ENCODE results near the gene POSTN.

POSTN gene

DNA sequence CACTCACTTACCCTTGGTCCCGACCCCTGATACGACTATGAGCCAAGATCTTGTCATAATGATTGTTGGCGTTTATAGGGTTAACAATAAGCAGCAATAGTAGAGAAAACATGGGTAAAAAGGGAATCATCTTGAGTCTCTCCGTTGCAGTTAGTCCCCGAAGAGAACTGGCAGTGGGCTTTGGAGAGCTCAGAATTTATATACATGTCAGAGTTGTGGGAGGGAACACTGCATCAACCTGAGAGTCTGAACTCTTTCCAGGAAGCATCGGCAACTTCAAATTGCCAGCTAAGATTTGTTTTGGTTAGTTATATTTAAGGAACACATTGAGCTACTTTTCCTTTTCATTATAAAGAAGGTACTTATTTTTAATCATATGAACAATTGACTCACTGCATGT lies at the start of gene POSTN:
TSS of gene POSTN (minus strand) at position 172 of the 400 bp plus-strand sequence. CDS start at position 130, 42 bp downstream.
- no peak for DNase-seq (ENCODE audit: low spot score)

DNA sequence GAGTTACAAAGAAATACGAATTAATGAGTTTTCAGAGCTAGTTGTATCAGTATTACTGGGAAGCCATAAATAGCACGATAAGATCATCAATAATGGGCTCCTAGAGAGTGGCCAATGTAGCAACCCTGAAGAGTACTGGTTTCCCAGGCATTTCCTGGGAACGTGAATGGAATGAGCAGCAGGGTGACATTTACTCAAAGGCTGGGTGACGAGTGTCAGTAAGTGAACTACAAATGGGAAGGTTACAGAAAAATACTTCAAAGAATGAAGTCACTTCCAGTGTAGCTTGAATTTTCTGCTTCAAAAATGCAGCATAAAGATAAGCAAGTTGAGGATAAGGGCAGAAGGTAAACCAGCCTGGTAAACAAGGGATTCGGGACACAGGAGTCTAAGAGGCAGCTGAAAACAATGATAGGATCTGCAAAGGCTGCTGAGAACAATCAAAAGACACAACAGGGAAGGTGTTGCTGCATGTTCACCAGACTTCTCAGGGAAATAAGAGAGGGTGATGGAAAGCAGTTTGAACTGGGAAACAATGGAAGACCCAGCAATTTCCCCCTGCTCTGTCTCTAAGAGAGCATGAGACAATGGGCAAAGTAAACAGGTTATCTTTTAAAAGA lies 48.6 kb upstream of the POSTN start:
- DNase-seq (ENCODE audit: low spot score), result no peak

- no peak for DNase-seq (ENCODE audit: low spot score)
Observed at GRCh38 chr13:37646531-37646930, 48.0 kb upstream of the POSTN start.

GRCh38 chr13:37645181-37645740 lies 46.7 kb upstream of the POSTN start:
- DNase-seq (ENCODE audit: low spot score), result no peak

DNA sequence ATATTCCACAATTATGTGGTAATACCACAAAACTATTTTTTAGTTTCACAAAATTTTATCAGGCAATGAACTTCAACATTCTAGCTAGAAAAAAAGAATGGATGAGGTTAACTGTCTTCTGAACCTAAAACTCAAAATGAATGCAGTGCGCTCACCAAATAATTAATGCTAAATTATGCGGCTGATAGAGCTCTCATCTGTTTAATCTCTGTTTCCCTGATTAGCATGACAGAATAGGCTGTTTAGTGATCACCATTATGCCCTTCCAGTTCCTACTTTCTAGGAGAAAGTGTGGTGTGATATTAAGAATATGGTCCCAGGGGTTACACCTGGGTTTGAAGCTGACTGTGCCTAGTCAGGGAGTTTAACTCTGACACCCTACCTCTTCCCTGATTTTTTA lies 42.8 kb upstream of the POSTN start:
- DNase-seq (ENCODE audit: low spot score), result no peak

- no peak for DNase-seq (ENCODE audit: low spot score)
Observed at GRCh38 chr13:37640499-37640898, 41.9 kb upstream of the POSTN start.

DNA sequence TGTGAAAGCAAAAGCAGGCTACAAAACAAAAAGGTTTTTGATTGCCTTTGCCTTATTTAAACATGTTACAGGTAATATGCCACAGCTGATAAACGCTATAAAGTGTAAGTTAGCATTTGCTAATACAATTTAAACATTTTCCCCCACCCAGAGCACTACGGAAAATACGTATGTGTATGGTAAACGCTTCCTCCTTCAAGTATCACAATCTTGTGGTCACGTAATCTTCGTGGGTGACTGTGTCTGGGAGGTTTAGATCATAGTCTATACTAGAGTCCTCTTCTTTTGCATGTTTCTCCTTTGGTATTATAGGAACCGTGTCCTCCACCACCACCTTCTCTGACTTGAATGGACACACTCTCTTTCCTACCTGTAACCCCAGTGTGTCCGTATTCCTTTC lies 38.1 kb upstream of the POSTN start:
- DNase-seq (ENCODE audit: low spot score), result no peak

DNA sequence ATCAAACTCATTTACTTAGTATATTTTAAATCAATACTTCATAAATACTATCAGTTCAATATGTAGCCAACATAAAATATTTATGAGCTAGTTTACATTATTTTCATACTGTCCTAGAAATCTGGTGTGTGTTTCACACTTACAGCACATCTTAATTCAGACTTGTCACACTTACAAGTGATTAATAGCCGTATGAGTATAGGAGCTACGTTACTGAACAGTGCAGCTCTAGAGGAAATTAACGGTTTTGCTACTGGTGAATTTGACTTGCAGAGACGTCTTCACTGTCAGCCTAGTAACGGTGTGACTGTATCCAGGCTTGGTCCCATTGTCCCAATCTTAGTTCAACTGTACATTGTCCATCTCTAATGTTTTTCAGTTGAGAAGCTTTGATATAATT lies 33.7 kb upstream of the POSTN start:
- no peak for DNase-seq (ENCODE audit: low spot score)

DNA sequence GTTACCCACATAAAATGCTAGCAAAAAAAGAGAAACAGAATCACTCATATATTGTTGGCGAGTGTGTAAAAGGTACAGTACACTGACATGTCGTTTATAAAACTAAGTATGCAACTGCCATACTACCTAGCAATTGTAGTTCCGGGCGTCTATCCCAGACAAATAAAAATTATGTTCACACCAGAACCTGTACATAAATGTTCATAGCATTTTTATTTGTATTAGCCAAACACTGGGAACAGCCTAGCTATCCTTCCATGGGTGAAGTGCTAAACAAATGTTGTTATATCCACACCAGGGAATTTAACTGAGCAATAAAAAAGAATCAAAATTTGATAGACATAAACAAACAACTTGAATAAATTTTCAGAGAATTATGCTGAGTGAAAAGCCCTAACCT lies 28.9 kb upstream of the POSTN start:
- DNase-seq (ENCODE audit: low spot score), result no peak

DNA sequence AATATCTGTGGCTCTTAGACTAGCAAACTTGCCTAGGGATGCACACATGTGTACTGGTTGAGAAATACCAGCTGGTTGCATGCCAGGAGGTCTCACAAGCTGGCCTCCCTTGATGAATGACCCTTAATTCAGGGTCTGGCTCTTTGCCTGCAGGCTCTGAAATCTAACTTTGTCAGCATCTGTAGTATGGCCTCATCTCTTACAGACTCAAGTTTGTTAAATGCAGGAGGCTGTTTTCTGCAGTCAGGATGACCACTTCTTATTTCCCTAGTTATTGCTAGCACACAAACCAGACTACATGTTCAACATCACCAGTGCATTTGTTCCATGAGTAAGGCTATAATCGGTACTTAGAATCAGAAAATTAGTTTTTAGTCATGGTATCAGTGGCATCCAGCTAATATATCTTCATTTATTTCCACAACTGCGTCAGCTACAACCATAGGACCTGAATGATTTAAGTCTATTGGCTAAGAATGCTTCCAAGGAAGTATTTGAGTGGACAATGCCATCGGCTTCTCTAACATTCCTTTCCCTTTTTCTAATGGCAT lies 23.3 kb upstream of the POSTN start:
- no peak for DNase-seq (ENCODE audit: low spot score)

DNA sequence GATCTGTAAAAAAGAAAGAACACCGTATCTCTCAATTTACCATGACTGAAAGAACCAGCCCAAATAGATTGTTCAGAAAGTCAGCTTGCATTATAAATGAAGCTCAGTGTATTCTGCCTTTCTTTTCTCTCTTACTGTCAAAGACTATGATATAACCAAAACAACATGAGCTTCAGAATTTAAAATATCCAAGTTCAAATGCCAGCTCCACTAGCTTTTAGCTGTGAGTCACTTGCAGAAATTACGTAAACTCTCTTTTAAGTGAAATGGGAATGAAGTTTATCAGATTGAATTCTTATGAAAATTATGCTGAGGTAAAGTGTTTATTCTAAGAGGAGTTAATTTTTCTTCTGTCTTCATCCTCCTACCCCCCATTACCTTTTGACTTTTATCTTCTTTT lies 20.0 kb upstream of the POSTN start:
- no peak for DNase-seq (ENCODE audit: low spot score)

- no peak for DNase-seq (ENCODE audit: low spot score)
Observed at GRCh38 chr13:37617173-37617572, 18.6 kb upstream of the POSTN start.

DNA sequence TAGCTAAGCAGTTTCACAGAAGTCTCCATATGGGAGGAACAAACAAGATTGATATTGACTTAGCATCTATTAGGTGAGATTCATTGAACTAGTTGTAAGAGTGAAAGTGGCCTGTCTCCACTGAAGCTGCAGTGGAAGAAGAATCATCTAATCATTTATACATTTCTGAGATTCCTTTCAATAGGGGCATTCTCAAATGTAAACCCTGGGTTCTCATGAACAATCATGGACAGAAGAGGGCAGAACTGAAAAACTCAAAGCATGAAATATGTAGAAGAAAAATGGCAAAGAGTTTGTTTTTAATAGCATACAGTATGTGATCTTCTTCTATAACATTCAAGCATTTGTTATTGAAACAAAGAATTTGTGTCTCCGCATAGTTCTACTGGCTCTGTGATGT lies 17.6 kb upstream of the POSTN start:
- no peak for DNase-seq (ENCODE audit: low spot score)

- no peak for DNase-seq (ENCODE audit: low spot score)
Observed at GRCh38 chr13:37615276-37615675, 16.7 kb upstream of the POSTN start.

DNA sequence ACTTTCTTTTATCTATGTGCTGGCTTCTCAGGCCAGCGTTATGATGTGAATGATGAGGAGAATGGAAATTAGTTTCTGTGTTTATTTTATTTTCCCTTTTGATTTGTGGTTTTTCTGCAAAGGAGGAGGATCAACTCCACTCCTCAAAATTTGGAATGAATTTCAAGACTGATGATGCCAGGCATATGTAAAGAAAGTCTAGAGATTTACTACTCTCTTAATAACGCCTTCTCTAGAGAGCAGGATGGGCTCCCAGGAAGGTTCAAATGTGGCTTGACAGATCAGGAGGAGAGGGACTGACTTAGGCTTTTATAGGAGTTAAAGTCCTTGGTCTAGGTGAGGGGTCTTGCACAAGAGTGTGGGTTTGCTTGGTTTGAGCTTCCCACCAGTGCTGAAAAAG lies 15.1 kb upstream of the POSTN start:
- no peak for DNase-seq (ENCODE audit: low spot score)

DNA sequence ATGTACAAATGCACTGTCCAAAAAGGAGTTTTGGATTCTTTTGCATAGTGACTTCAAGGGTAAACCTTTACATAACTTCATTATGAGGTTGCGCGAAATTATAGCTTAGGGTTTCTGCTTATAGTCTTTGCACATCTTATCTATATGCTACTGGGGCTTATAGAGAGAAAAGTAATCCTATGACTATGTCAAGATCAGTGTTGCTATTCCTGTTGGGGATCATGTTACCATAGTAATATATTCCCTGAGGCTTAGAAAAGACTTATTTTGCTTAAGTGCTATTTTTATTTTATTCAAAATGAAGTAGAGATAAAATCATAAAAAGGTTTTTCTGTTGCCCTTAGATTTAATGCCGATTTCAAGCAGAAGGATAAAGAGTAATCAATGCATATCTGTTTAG lies 14.7 kb upstream of the POSTN start:
- no peak for DNase-seq (ENCODE audit: low spot score)

DNA sequence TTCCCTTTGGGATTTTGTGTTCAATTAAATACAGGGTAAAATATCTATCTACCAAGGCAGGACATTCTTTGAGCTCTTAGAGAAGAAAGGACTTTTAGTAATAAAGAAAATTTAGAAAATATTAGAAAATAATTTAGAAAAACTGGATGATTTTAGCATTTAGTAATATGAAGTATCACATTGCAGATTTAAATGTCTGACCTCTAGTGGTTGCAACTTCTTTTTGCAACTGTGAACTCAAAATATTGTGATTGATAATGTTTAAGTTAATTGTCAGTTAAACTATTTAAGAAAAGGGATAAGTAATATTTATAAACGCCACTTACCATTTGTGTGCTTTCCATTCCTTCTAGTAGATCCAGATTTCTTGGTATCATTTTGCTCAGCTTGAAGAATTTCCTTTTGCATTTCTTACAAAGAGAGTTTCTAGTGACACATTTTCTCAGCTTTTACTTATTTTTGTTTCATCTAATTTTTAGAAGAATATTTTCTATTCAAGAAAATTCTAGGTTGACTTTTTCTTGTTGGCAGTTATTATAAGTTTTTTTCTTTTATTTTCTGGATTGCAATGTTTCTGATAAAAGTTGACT lies 10.3 kb upstream of the POSTN start:
- DNase-seq (ENCODE audit: low spot score), result no peak

DNA sequence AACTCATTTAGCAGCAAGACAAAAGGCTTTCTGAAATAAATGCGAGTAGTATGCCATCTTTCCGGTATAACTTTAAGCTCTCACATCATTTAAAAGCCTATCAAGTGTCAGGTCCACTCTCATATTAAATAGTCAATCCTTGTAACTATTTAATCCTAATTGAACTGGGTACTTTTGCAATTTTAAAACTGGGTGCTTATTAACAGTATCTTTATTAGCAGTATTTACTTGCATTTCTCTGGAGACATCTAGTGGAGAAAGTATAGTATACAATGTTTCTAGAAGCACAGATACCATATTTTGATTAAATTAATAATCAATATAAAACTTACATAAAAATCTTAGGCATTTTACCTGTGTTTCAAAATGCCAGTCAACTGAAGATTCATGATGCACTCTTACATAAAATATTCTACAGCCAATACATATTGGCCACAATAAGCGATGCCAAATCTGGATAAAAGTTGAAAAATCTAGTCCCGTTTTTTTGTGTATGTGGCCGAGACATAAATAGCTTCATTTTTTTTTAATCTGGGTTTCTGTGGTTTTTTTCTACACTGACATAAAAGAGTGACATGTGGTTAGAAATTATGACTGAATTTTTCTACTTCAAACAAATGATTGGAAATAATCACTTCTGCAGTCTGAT lies 4.3 kb upstream of the POSTN start:
- no peak for DNase-seq (ENCODE audit: low spot score)

- DNase-seq (ENCODE audit: low spot score), result no peak
Observed at GRCh38 chr13:37601648-37602440, 3.3 kb upstream of the POSTN start.

GRCh38 chr13:37599519-37599918 lies 951 bp upstream of the POSTN start:
- no peak for DNase-seq (ENCODE audit: low spot score)

GRCh38 chr13:37597477-37598025 lies 1.0 kb downstream of the POSTN start:
- DNase-seq (ENCODE audit: low spot score), result no peak

DNA sequence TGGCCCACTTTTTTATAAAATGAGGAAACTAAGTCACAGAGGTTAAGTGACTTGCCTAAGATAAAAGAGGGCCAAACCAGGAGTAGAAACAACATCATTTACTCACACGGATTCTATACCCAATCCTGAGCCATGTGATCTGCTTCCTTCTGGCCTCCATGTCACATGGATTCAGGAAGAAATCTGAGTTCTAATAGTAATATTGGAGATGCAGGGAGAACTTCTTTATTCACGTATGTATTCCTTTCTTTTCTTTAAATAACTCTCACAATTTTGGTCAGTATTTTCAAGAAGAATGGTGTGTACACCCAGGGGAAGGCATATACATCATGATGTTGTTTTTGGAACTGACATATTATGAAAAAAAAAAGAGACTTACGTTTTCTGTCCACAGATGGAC lies 1.8 kb downstream of the POSTN start:
- DNase-seq (ENCODE audit: low spot score), result no peak

Data from hematopoietic multipotent progenitor cell treated with erythropoietin and hydrocortisone succinate and interleukin-3 and kit ligand, for 15 days (in vitro differentiated cells).